Measurements from ENCODE around the gene KLC1. TPM values are rescaled to one million over a fixed set of nuclear protein-coding genes. Genes with fewer than 3 reads are reported as not detected.

The KLC1 gene
- polyA plus RNA-seq, 2 of the 4 experiments (the other 2 are of a cell fraction) = 81.8 to 150 TPM

- TF ChIP-seq MYC (IDR thresholded peaks at IDR 0.05; ENCODE audit: borderline replicate concordance, low read length) (0 out of 2 replicates have a peak, but pooled peaks have one; percentile 21), RFX5 (IDR thresholded peaks at IDR 0.05) (peak; percentile 55), USF2 (IDR thresholded peaks at IDR 0.05) (peak; percentile 85), POLR2AphosphoS2 (conservative IDR thresholded peaks at IDR 0.05; ENCODE audit: low read length) (no peak)
Observed at GRCh38 chr14:103715052-103716000, 86.3 kb downstream of the KLC1 start, which contains the start of the genes XRCC3 and ZFYVE21 (continued).

GRCh38 chr14:103716091-103716801 lies 87.2 kb downstream of the KLC1 start:
- H3K9me3 ChIP-seq = no peaks in the 10 kb centered on the region
- FAIRE-seq (no peak), ATAC-seq (peak in 1 of 2 experiments; percentile 25; a peak in 2 of 6 replicates), DNase-seq (ENCODE audit: low read depth in 1 of 2, low spot score in 1 of 2) (peak in 1 of 2 experiments; percentile 48)
- CTCF ChIA-PET = no interaction called here
- peak overlapping the region; percentile 80 to 95 for H3K27ac ChIP-seq
- no peak for TF ChIP-seq MAX (IDR thresholded peaks at IDR 0.05)
- no peak for TF ChIP-seq JUN (IDR thresholded peaks at IDR 0.05)
- TF ChIP-seq PHF8 (IDR thresholded peaks at IDR 0.05; ENCODE audit: borderline replicate concordance, low read depth) = 0 out of 2 replicates have a peak, but pooled peaks have one; percentile 8
- no peak for TF ChIP-seq SMC3 (IDR thresholded peaks at IDR 0.05)
- 0 out of 2 replicates have a peak, but pooled peaks have one; percentile 19 for TF ChIP-seq E2F6 (IDR thresholded peaks at IDR 0.05; ENCODE audit: borderline replicate concordance, low read depth)
- H3K4me1 ChIP-seq = peaks cover 15% of the 10 kb centered on the region; the same call in 2 of the 3 replicates
- peak overlapping the region; percentile 80 for H3K4me3 ChIP-seq
- POLR2A ChIA-PET = interaction anchor here (1.2 to 1.5 kb wide), 3 partner anchors 9 to 16 kb away, joined by 3 to 7 read pairs (median 3); no protein-coding TSS in a partner anchor
- 25% methylated on average over 7 of the region's 72 CpGs for WGBS (ENCODE audit: missing lambda C conversion rate)
- peak overlapping the region; percentile 84 for H3K4me2 ChIP-seq

GRCh38 chr14:103716899-103717411 lies 87.9 kb downstream of the KLC1 start:
- Histone ChIP-seq H3K9me3 (no peaks in the 10 kb centered on the region), H3K4me1 (peaks cover 22% of the 10 kb centered on the region; the same call in 2 of the 3 replicates), H3K4me3 (peak overlapping the region; percentile 80; the same call in 2 of the 3 replicates), H3K27ac (peak overlapping the region in 1 of 2 experiments; percentile 95; a peak in 2 of 6 replicates), H3K4me2 (peak overlapping the region; percentile 84)
- TF ChIP-seq ZC3H11A (IDR thresholded peaks at IDR 0.05) (no peak), ESRRA (IDR thresholded peaks at IDR 0.05; ENCODE audit: borderline replicate concordance, low read length) (no peak), BCL3 (IDR thresholded peaks at IDR 0.05) (no peak), CHD4 (IDR thresholded peaks at IDR 0.05; ENCODE audit: borderline replicate concordance) (no peak), TP53 (CRISPR knock-in tag; IDR thresholded peaks at IDR 0.05) (no peak), ATOH8 (CRISPR knock-in tag; IDR thresholded peaks at IDR 0.05; ENCODE audit: low read depth) (no peak), SMC3 (IDR thresholded peaks at IDR 0.05) (no peak), FOXS1 (CRISPR knock-in tag; IDR thresholded peaks at IDR 0.05) (no peak), EP300 (IDR thresholded peaks at IDR 0.05) (no peak)
- no peak for DNase-seq (ENCODE audit: low read depth in 1 of 2, low spot score in 1 of 2)
- ChIA-PET POLR2A (no interaction called here), CTCF (no interaction called here)
- WGBS (ENCODE audit: missing lambda C conversion rate) = 81% methylated on average over 17 of the region's 17 CpGs
- ATAC-seq = no peak
- no peak for FAIRE-seq

Measured in A549 (cell line).